ENCODE measurements around the gene ZNF81.
"Not testable (repeated sequence)": the region's sequence is repeated elsewhere in the genome, so short reads cannot be mapped to it uniquely, and the experiment has no call there.

Gene ZNF81

GRCh38 chrX:47836164-47837072 is at the start of gene ZNF81:
ZNF81 (plus strand) TSS chrX:47836902; CDS start chrX:47846268, 9,366 bp downstream.
- H3K4me1 ChIP-seq (ENCODE audit: insufficient read depth, low read length), result no peaks in the 10 kb centered on the region
- H3K9ac ChIP-seq (ENCODE audit: low read depth, low read length), result peak within 1 kb of the TSS; percentile 58
- no peaks in the 10 kb centered on the region for H3K9me3 ChIP-seq (ENCODE audit: control insufficient read depth, insufficient read depth, low read length)
- no peaks in the 10 kb centered on the region for H3K36me3 ChIP-seq (ENCODE audit: insufficient read depth, low read length)

- Histone ChIP-seq H3K4me1 (ENCODE audit: insufficient read depth, low read length) (no peaks in the 10 kb centered on the region), H3K36me3 (ENCODE audit: insufficient read depth, low read length) (no peaks in the 10 kb centered on the region), H3K9ac (ENCODE audit: low read depth, low read length) (no peak overlapping the region), H3K9me3 (ENCODE audit: control insufficient read depth, insufficient read depth, low read length) (no peaks in the 10 kb centered on the region)
These were observed 40.2 kb upstream of the ZNF81 start for GRCh38 chrX:47796433-47796906.

GRCh38 chrX:47797084-47797483 is 39.6 kb upstream of the ZNF81 start:
- H3K9ac ChIP-seq (ENCODE audit: low read depth, low read length), result no peak overlapping the region
- H3K36me3 ChIP-seq (ENCODE audit: insufficient read depth, low read length), result no peaks in the 10 kb centered on the region
- H3K9me3 ChIP-seq (ENCODE audit: control insufficient read depth, insufficient read depth, low read length), result no peaks in the 10 kb centered on the region
- no peaks in the 10 kb centered on the region for H3K4me1 ChIP-seq (ENCODE audit: insufficient read depth, low read length)

GRCh38 chrX:47798861-47799260 is 37.8 kb upstream of the ZNF81 start:
- no peak overlapping the region for H3K9ac ChIP-seq (ENCODE audit: low read depth, low read length)
- H3K36me3 ChIP-seq (ENCODE audit: insufficient read depth, low read length), result no peaks in the 10 kb centered on the region
- no peaks in the 10 kb centered on the region for H3K9me3 ChIP-seq (ENCODE audit: control insufficient read depth, insufficient read depth, low read length)
- no peaks in the 10 kb centered on the region for H3K4me1 ChIP-seq (ENCODE audit: insufficient read depth, low read length)

- Histone ChIP-seq H3K4me1 (ENCODE audit: insufficient read depth, low read length) (peaks cover 6% of the 10 kb centered on the region; the same call in 1 of the 2 replicates), H3K9me3 (ENCODE audit: control insufficient read depth, insufficient read depth, low read length) (no peaks in the 10 kb centered on the region), H3K9ac (ENCODE audit: low read depth, low read length) (no peak overlapping the region), H3K36me3 (ENCODE audit: insufficient read depth, low read length) (no peaks in the 10 kb centered on the region)
These were observed 34.1 kb upstream of the ZNF81 start for GRCh38 chrX:47802589-47802988.

GRCh38 chrX:47803103-47803502 is 33.6 kb upstream of the ZNF81 start:
- not testable (repeated sequence) for H3K36me3 ChIP-seq (ENCODE audit: insufficient read depth, low read length); H3K9ac ChIP-seq (ENCODE audit: low read depth, low read length); H3K9me3 ChIP-seq (ENCODE audit: control insufficient read depth, insufficient read depth, low read length)
- peaks cover 10% of the 10 kb centered on the region; the same call in 1 of the 2 replicates for H3K4me1 ChIP-seq (ENCODE audit: insufficient read depth, low read length)

GRCh38 chrX:47804315-47804714 is 32.4 kb upstream of the ZNF81 start:
- Histone ChIP-seq H3K36me3 (ENCODE audit: insufficient read depth, low read length) (no peaks in the 10 kb centered on the region), H3K9me3 (ENCODE audit: control insufficient read depth, insufficient read depth, low read length) (no peaks in the 10 kb centered on the region), H3K4me1 (ENCODE audit: insufficient read depth, low read length) (peaks cover 12% of the 10 kb centered on the region; the same call in 1 of the 2 replicates), H3K9ac (ENCODE audit: low read depth, low read length) (no peak overlapping the region)

- H3K36me3 ChIP-seq (ENCODE audit: insufficient read depth, low read length); H3K9me3 ChIP-seq (ENCODE audit: control insufficient read depth, insufficient read depth, low read length); H3K9ac ChIP-seq (ENCODE audit: low read depth, low read length): not testable (repeated sequence)
- peaks cover 12% of the 10 kb centered on the region; the same call in 1 of the 2 replicates for H3K4me1 ChIP-seq (ENCODE audit: insufficient read depth, low read length)
These were observed 30.9 kb upstream of the ZNF81 start for GRCh38 chrX:47805844-47806243.

GRCh38 chrX:47806415-47807271 is 30.1 kb upstream of the ZNF81 start:
- peak overlapping the region; percentile 22 for H3K9ac ChIP-seq (ENCODE audit: low read depth, low read length)
- peaks cover 12% of the 10 kb centered on the region; the same call in 1 of the 2 replicates for H3K4me1 ChIP-seq (ENCODE audit: insufficient read depth, low read length)
- H3K36me3 ChIP-seq (ENCODE audit: insufficient read depth, low read length); H3K9me3 ChIP-seq (ENCODE audit: control insufficient read depth, insufficient read depth, low read length): not testable (repeated sequence)

GRCh38 chrX:47807272-47807538 is 29.5 kb upstream of the ZNF81 start:
- Histone ChIP-seq H3K9ac (ENCODE audit: low read depth, low read length) (peak overlapping the region; percentile 17; the same call in 1 of the 2 replicates), H3K4me1 (ENCODE audit: insufficient read depth, low read length) (peaks cover 12% of the 10 kb centered on the region; the same call in 1 of the 2 replicates)
- not testable (repeated sequence) for H3K36me3 ChIP-seq (ENCODE audit: insufficient read depth, low read length); H3K9me3 ChIP-seq (ENCODE audit: control insufficient read depth, insufficient read depth, low read length)

GRCh38 chrX:47807548-47807947 is 29.2 kb upstream of the ZNF81 start:
- peaks cover 12% of the 10 kb centered on the region; the same call in 1 of the 2 replicates for H3K4me1 ChIP-seq (ENCODE audit: insufficient read depth, low read length)
- H3K9me3 ChIP-seq (ENCODE audit: control insufficient read depth, insufficient read depth, low read length), result no peaks in the 10 kb centered on the region
- H3K9ac ChIP-seq (ENCODE audit: low read depth, low read length), result peak overlapping the region; percentile 17; the same call in 1 of the 2 replicates
- no peaks in the 10 kb centered on the region for H3K36me3 ChIP-seq (ENCODE audit: insufficient read depth, low read length)

GRCh38 chrX:47808904-47809788 is 27.6 kb upstream of the ZNF81 start:
- no peaks in the 10 kb centered on the region for H3K36me3 ChIP-seq (ENCODE audit: insufficient read depth, low read length)
- no peaks in the 10 kb centered on the region for H3K9me3 ChIP-seq (ENCODE audit: control insufficient read depth, insufficient read depth, low read length)
- H3K9ac ChIP-seq (ENCODE audit: low read depth, low read length), result no peak overlapping the region
- H3K4me1 ChIP-seq (ENCODE audit: insufficient read depth, low read length), result peaks cover 12% of the 10 kb centered on the region; the same call in 1 of the 2 replicates

GRCh38 chrX:47814851-47815250 is 21.9 kb upstream of the ZNF81 start:
- Histone ChIP-seq H3K9me3 (ENCODE audit: control insufficient read depth, insufficient read depth, low read length) (peaks cover 18% of the 10 kb centered on the region), H3K4me1 (ENCODE audit: insufficient read depth, low read length) (peaks cover 18% of the 10 kb centered on the region), H3K9ac (ENCODE audit: low read depth, low read length) (no peak overlapping the region), H3K36me3 (ENCODE audit: insufficient read depth, low read length) (no peaks in the 10 kb centered on the region)
